ENCODE results near the gene NBPF3.
"Not testable (repeated sequence)": the region's sequence is repeated elsewhere in the genome, so short reads cannot be mapped to it uniquely, and the experiment has no call there.

NBPF3 gene

DNA sequence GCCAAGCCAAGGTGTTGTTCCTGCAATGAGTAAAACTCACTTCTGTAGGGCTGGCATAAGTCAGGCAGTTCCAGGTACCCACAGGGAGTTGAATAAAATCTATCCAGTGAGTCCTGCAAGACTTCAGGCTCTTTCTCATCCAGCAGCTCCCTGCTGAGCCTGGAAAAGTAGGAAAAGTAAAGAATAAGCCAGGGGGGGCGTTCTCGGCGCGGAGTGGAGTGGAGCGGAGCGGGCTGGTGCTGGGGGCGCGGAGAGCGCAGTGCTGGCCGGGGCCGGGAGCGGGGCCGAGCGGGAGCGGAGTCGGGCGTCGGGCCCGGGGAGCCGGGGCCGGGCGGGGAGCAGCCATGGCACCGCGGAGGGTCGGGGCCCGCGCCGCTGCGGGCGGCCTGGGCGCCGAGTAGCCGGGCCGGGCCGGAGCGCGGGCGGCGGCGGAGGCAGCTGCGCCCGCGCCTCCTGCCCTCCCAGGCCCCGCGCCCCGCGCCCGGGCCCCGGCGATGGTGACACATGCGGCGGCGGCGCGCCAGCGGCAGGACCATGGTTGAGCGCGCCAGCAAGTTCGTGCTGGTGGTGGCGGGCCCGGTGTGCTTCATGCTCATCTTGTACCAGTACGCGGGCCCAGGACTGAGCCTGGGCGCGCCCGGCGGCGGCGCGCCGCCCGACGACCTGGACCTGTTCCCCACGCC, 12.0 kb upstream of the NBPF3 start:
- not testable (repeated sequence) for H3K4me3 ChIP-seq (ENCODE audit: low read length); H3K9ac ChIP-seq (ENCODE audit: low read length); H3K9me3 ChIP-seq (ENCODE audit: control insufficient read depth, low read depth, low read length); H3K4me1 ChIP-seq (ENCODE audit: control insufficient read depth, low read depth, low read length); H3K36me3 ChIP-seq (ENCODE audit: control insufficient read depth, low read depth, low read length); H3K27ac ChIP-seq (ENCODE audit: low read length)
- peaks cover 25% of the 10 kb centered on the region for H3K27me3 ChIP-seq (ENCODE audit: control insufficient read depth, insufficient read depth, low read length)

DNA sequence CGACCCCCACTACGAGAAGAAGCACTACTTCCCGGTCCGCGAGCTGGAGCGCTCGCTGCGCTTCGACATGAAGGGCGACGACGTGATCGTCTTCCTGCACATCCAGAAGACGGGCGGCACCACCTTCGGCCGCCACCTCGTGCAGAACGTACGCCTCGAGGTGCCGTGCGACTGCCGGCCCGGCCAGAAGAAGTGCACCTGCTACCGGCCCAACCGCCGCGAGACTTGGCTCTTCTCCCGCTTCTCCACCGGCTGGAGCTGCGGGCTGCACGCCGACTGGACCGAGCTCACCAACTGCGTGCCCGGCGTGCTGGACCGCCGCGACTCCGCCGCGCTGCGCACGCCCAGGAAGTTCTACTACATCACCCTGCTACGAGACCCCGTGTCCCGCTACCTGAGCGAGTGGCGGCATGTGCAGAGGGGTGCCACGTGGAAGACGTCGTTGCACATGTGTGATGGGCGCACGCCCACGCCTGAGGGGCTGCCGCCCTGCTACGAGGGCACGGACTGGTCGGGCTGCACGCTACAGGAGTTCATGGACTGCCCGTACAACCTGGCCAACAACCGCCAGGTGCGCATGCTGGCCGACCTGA, 11.4 kb upstream of the NBPF3 start:
- not testable (repeated sequence) for H3K27ac ChIP-seq (ENCODE audit: low read length); H3K9ac ChIP-seq (ENCODE audit: low read length); H3K4me1 ChIP-seq (ENCODE audit: control insufficient read depth, low read depth, low read length); H3K9me3 ChIP-seq (ENCODE audit: control insufficient read depth, low read depth, low read length); H3K4me3 ChIP-seq (ENCODE audit: low read length); H3K36me3 ChIP-seq (ENCODE audit: control insufficient read depth, low read depth, low read length)
- peaks cover 25% of the 10 kb centered on the region for H3K27me3 ChIP-seq (ENCODE audit: control insufficient read depth, insufficient read depth, low read length)

DNA sequence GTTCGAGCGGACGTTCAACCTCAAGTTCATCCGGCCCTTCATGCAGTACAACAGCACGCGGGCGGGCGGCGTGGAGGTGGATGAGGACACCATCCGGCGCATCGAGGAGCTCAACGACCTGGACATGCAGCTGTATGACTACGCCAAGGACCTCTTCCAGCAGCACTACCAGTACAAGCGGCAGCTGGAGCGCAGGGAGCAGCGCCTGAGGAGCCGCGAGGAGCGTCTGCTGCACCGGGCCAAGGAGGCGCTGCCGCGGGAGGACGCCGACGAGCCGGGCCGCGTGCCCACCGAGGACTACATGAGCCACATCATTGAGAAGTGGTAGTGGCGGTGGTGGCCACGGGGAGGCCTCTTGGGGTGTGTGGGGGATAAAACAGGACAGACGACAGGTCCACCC, 10.7 kb upstream of the NBPF3 start:
- H3K27me3 ChIP-seq (ENCODE audit: control insufficient read depth, insufficient read depth, low read length) = peaks cover 25% of the 10 kb centered on the region
- H3K9me3 ChIP-seq (ENCODE audit: control insufficient read depth, low read depth, low read length); H3K9ac ChIP-seq (ENCODE audit: low read length); H3K27ac ChIP-seq (ENCODE audit: low read length); H3K36me3 ChIP-seq (ENCODE audit: control insufficient read depth, low read depth, low read length); H3K4me3 ChIP-seq (ENCODE audit: low read length); H3K4me1 ChIP-seq (ENCODE audit: control insufficient read depth, low read depth, low read length): not testable (repeated sequence)

DNA sequence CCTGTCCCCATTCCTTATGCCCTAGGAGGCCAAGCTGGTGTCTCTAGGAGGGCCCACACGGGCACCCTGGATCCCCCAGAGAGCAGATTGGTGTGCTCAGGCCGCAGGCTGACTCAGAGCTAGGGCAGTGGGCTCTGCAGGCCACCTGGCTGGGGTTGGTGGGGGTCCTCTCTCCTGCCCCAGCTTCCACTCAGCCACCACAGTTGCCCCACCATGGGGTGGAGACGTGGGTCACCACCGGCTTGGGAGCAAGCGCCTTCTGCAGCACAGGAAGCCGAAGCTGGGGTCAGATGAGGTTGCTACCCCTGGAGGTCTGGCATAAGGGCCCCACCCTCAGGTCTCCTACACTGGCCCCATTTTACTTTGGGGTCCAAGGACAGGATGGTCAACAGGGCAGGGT, 9.1 kb upstream of the NBPF3 start:
- H3K4me1 ChIP-seq (ENCODE audit: control insufficient read depth, low read depth, low read length); H3K36me3 ChIP-seq (ENCODE audit: control insufficient read depth, low read depth, low read length); H3K27ac ChIP-seq (ENCODE audit: low read length); H3K4me3 ChIP-seq (ENCODE audit: low read length); H3K9me3 ChIP-seq (ENCODE audit: control insufficient read depth, low read depth, low read length); H3K9ac ChIP-seq (ENCODE audit: low read length): not testable (repeated sequence)
- peaks cover 33% of the 10 kb centered on the region for H3K27me3 ChIP-seq (ENCODE audit: control insufficient read depth, insufficient read depth, low read length)

DNA sequence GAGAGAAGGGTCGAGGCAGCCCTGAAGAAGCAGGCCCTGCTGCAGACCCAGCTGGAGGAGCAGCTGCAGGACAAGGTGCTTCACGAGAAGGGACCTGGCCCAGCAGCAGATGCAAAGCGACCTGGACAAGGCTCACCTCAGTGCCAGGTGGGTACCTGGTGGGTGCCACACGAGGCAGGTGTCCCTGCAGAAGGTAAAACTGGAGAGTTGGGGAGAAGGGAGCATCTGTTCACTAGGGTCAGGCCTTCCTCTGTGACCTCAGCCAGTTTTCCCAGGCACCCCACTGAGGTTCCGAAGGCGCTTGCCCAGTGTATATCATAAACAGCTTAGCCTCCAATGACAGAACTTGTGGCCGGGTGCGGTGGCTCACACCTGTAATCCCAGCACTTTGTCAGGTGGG, 5.5 kb upstream of the NBPF3 start:
- Histone ChIP-seq H3K27ac (ENCODE audit: low read length) (no peak overlapping the region), H3K4me1 (ENCODE audit: control insufficient read depth, low read depth, low read length) (peaks cover 3% of the 10 kb centered on the region), H3K9me3 (ENCODE audit: control insufficient read depth, low read depth, low read length) (no peaks in the 10 kb centered on the region), H3K36me3 (ENCODE audit: control insufficient read depth, low read depth, low read length) (no peaks in the 10 kb centered on the region), H3K27me3 (ENCODE audit: control insufficient read depth, insufficient read depth, low read length) (peaks cover 29% of the 10 kb centered on the region), H3K4me3 (ENCODE audit: low read length) (no peak overlapping the region), H3K9ac (ENCODE audit: low read length) (no peak overlapping the region)

DNA sequence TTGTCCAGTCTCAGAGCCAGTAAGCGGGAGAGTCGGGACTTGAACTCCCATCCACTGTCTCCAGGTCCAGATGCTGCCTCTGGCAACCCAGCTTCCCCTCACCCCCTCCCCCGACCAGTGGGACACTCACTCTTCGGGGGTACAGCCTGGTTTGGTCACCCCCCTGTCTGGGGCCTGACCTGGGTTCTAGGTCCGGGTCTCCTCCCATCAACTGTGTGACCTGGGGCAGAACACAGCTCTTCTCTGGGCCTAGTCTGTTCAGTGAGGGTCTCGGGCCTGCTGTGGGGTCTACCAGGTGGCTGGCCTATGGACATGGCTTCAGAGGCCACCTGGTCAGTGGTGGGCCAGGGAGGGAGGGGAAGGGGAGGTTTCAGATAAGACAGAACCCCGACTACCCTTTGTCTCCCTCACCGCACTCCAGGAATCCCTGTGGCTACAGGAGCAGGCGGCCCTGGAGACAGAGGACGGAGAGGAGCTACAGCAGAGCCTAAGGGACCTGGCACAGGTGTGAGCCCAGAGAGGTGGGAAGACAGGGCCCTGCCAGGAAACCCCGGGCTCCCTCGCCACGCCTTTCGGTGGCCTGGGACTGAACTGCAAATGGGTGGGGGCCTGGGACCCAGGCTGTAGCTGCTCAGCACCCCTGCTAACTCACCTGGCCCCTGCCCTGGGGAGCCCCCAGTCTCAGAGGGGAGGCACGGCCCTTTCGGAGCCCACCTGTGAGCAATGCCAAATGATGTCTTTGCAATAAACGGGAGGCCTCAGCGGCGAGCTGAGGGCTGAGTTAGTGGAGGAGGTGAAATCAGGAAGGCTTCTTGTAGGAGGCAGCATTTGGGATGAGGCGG, 4.1 kb upstream of the NBPF3 start:
- Histone ChIP-seq H3K9ac (ENCODE audit: low read length) (no peak overlapping the region), H3K4me3 (ENCODE audit: low read length) (peak overlapping the region; percentile 49), H3K36me3 (ENCODE audit: control insufficient read depth, low read depth, low read length) (no peaks in the 10 kb centered on the region), H3K27ac (ENCODE audit: low read length) (no peak overlapping the region), H3K4me1 (ENCODE audit: control insufficient read depth, low read depth, low read length) (peaks cover 3% of the 10 kb centered on the region), H3K27me3 (ENCODE audit: control insufficient read depth, insufficient read depth, low read length) (peaks cover 35% of the 10 kb centered on the region), H3K9me3 (ENCODE audit: control insufficient read depth, low read depth, low read length) (no peaks in the 10 kb centered on the region)

DNA sequence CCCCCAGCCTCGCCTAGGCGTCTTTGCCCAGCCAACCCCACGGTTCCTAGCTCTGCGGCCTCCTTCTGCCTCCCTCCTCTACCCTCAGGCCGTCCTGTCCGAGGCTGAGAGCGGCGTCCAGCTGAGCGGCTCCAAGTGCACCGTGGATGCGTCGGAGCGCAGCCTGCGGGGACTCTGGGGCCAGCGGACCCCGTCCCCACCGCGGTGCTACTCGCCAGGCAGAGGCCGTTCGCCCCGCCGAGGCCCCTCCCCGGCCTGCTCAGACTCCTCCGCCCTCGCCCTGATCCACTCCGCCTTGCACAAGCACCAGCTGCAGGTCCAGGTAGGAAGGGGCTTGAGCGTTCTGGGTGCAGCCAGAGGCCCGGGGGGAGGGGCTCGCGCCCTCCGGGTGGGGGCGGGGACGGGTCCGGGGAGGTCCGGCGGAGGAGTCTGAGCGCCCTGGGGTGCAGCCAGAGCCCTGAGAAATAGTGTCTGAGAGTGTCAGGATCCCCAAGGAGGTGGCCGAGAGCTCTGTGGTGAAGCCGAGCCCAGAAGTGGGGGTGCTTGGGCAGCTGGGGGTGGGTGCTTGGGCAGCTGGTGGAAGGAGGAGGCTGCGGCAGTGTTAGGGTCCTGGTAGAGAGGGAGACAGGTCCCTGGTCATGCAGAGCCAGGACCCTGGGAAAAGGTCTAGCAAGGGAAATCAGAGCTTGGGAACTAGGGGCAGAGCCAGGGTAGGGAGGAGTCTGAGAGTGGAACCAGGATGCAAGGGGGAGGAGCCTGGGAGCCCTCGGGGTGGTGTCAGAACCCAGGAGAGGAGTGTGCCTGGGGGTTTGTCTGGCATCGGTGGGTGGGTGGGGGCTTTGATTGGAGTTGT, 3.2 kb upstream of the NBPF3 start:
- H3K27me3 ChIP-seq (ENCODE audit: control insufficient read depth, insufficient read depth, low read length) = peaks cover 43% of the 10 kb centered on the region
- H3K4me3 ChIP-seq (ENCODE audit: low read length) = peak overlapping the region; percentile 49
- H3K9me3 ChIP-seq (ENCODE audit: control insufficient read depth, low read depth, low read length) = no peaks in the 10 kb centered on the region
- peaks cover 3% of the 10 kb centered on the region for H3K4me1 ChIP-seq (ENCODE audit: control insufficient read depth, low read depth, low read length)
- no peak overlapping the region for H3K27ac ChIP-seq (ENCODE audit: low read length)
- no peak overlapping the region for H3K9ac ChIP-seq (ENCODE audit: low read length)
- H3K36me3 ChIP-seq (ENCODE audit: control insufficient read depth, low read depth, low read length) = no peaks in the 10 kb centered on the region

DNA sequence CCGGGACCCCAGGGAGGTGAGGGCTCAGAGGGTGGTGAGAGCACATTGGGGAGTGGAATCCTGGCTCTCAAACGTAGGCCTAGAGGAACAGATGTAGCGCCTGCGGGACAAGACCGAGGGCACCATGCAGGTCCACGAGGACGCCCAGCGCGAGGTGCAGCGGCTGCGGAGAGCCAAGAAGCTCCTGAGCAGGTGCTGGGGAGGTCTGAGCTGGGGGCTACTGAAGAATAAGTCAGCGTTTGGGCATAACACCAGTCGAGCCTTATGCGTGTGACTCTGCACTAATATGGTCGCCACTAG, 2.6 kb upstream of the NBPF3 start:
- no peak overlapping the region for H3K9ac ChIP-seq (ENCODE audit: low read length)
- no peak overlapping the region for H3K27ac ChIP-seq (ENCODE audit: low read length)
- no peaks in the 10 kb centered on the region for H3K36me3 ChIP-seq (ENCODE audit: control insufficient read depth, low read depth, low read length)
- H3K27me3 ChIP-seq (ENCODE audit: control insufficient read depth, insufficient read depth, low read length) = peaks cover 48% of the 10 kb centered on the region
- H3K9me3 ChIP-seq (ENCODE audit: control insufficient read depth, low read depth, low read length) = no peaks in the 10 kb centered on the region
- peaks cover 3% of the 10 kb centered on the region for H3K4me1 ChIP-seq (ENCODE audit: control insufficient read depth, low read depth, low read length)
- peak overlapping the region; percentile 49 for H3K4me3 ChIP-seq (ENCODE audit: low read length)

DNA sequence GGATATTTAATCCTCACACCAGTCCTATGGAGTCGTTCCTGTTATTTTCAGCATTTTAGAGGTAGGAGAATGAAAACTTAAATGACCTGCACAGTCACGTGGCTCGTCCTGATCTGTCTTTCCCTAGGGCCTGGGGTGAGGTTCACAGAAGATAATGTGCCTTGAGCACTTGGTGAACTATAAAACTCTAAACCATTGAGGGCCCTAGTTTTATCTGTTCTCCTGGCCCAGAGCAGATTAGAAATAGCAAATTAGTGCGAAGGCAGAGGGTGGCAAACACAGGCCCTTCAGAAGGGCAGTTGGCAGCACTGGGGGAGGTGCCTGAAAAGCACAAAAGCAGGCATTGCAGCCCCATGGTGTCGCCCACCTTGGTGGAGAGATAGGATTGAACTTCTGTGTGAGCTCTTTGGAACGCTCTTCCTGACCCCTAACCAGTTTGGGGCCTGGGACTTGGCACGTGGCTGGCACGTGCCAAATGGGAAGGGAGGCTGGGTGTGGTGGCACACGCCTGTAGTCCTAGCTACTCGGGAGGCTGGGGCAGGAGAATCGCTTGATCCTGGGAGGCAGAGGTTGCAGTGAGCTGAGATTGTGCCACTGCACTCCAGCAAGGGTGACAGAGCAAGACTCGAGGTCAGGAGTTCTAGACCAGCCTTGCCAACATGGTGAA, 1.2 kb upstream of the NBPF3 start:
- H3K27ac ChIP-seq (ENCODE audit: low read length); H3K4me3 ChIP-seq (ENCODE audit: low read length); H3K9me3 ChIP-seq (ENCODE audit: control insufficient read depth, low read depth, low read length); H3K9ac ChIP-seq (ENCODE audit: low read length); H3K36me3 ChIP-seq (ENCODE audit: control insufficient read depth, low read depth, low read length); H3K4me1 ChIP-seq (ENCODE audit: control insufficient read depth, low read depth, low read length): not testable (repeated sequence)
- H3K27me3 ChIP-seq (ENCODE audit: control insufficient read depth, insufficient read depth, low read length) = peaks cover 48% of the 10 kb centered on the region

DNA sequence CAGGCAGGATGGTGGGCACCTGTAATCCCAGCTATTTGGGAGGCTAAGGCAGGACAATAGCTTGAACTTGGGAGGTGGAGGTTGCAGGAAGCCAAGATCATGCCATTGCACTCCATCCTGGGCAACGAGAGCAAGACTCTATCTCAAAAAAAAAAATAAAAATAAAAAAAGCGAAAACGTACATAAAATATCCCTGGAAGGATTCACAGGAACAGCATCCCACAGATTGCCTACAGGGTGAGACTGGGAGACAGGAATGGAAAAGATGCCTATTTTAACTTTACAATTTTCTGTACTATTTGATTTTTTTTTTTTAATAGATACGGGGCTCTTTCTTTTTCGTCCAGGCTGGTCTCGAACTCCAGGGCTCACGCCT, 604 bp upstream of the NBPF3 start:
- peaks cover 3% of the 10 kb centered on the region for H3K4me1 ChIP-seq (ENCODE audit: control insufficient read depth, low read depth, low read length)
- peak overlapping the region; percentile 61 for H3K4me3 ChIP-seq (ENCODE audit: low read length)
- H3K36me3 ChIP-seq (ENCODE audit: control insufficient read depth, low read depth, low read length) = no peaks in the 10 kb centered on the region
- peaks cover 48% of the 10 kb centered on the region for H3K27me3 ChIP-seq (ENCODE audit: control insufficient read depth, insufficient read depth, low read length)
- no peaks in the 10 kb centered on the region for H3K9me3 ChIP-seq (ENCODE audit: control insufficient read depth, low read depth, low read length)
- H3K27ac ChIP-seq (ENCODE audit: low read length) = no peak overlapping the region
- H3K9ac ChIP-seq (ENCODE audit: low read length) = peak overlapping the region; percentile 28

DNA sequence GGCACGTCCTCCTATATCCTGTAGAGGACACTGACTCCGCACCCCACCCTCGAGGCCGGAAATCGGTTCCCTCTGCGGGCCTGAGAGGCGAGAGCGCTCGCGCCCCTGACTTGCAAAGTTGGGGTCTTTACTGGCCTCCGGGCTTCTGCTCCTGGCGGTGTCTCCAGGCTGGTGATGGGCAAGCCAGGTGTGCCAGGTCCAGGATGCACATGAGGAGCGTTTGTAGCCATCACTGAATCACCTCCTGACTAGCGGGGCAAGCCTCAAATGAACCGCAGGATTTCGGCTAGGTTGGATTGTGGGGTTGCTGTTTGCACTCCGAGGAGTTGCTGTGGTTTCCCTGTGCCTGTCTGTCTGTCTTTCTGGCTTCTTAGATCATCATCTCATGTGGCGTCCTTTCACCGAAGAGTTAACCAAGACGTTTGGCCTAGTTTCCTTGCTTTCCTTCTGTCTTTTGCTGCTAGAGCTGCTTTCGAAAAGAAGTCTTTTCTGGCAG, 741 bp downstream of the NBPF3 start:
- not testable (repeated sequence) for H3K9ac ChIP-seq (ENCODE audit: low read length); H3K4me1 ChIP-seq (ENCODE audit: control insufficient read depth, low read depth, low read length); H3K27ac ChIP-seq (ENCODE audit: low read length); H3K36me3 ChIP-seq (ENCODE audit: control insufficient read depth, low read depth, low read length); H3K9me3 ChIP-seq (ENCODE audit: control insufficient read depth, low read depth, low read length)
- H3K4me3 ChIP-seq (ENCODE audit: low read length) = peak overlapping the region; percentile 61
- H3K27me3 ChIP-seq (ENCODE audit: control insufficient read depth, insufficient read depth, low read length) = peaks cover 43% of the 10 kb centered on the region

Data from iPS-18a (cell line).